NCI-H226 (cell line): Measurements from ENCODE around the gene BABAM2.
A peak's percentile ranks its signal among the peaks of the same experiment; 100 is the strongest.

Source experiments
- DNase-seq: peaks from one replicate; pipeline ENCODE4 v3.0.0-alpha.2; 2015

Gene BABAM2

DNA sequence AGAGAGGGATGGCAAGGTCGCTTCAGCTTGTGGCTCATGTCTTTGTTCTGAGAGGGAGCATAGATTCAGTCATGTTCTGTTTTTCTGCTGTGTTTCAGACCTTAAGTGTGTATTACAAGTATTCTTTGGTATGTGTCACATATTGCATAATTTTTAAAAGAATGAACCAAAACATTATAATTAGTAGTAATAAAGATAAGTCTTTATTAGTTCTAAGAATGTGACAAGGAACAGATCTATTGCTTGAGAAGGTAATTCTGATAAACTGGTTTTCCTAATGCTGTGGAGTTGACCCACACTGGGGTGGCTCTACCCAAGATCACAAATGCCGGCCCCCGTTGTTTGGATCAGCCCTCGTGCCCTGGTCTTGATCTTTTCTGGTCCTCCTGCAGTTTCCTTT, 377.9 kb downstream of the BABAM2 start:
- no peak for DNase-seq

DNA sequence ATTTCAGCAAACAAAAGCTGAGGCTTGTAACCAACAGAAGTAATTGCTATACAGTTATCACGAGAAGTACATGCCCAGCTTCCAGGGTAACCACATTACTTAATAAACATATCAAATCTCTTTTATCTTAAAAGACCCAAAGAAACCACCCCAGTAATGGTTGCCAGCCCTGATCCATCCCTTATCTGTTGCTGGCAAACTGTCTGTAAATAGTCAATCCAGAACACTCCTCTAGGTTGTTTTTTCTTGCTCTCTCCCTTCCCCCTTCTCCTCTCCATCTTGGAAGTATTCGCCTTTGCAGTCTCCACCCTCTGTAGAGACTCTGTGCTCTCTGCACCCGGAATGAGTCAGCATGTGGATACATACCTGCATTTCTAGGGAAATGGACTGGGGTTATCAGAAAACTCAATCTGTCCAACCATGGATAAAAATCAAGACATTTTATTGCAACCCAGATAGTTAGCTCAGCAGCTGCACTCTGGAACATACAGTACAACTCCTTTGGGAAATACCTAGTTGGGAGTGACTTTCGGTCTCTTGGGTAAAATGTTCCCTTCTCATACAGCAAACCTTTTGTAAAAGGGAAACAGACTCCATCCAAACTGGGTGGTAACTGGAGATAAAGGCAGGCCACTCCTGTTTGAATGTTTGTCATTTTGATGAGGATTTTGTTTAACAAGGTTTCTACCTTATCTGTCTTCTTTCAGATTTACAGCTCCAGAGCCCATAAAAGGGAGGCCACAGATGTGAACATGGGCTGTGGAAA, 378.7 kb downstream of the BABAM2 start:
- peak; percentile 86 for DNase-seq

DNA sequence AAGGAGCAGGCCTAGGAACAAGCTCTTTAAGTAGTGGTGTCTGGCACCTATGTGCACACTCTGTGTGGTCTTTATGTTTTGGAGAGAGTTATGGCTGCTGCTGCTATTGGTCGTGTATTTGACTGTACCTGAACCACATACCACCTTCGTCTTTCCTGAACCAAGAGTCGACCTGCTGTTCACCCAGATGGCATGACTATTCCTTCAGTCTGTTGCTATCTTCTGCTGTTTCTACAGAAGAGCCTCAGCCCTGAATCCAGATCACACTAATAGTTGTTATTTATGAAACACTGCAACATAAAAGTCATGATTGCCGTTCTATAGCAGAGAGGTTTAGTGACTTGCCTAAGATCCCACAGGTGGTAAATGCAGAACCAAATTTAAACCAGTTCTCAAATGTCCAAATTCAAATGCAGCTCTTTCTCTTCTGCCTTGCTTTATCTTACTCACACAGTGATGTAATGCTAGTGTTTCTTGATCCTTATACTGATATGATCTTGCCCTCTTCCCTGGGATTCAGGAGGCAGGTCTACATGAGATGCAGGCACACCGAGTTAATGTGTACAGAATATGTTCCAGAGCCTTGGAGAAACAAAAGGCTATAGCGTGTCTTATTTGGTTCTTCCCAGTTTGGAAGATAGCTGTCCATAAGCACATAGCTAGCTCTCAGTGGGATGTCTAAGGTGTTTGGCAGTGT, 380.1 kb downstream of the BABAM2 start:
- no peak for DNase-seq

DNA sequence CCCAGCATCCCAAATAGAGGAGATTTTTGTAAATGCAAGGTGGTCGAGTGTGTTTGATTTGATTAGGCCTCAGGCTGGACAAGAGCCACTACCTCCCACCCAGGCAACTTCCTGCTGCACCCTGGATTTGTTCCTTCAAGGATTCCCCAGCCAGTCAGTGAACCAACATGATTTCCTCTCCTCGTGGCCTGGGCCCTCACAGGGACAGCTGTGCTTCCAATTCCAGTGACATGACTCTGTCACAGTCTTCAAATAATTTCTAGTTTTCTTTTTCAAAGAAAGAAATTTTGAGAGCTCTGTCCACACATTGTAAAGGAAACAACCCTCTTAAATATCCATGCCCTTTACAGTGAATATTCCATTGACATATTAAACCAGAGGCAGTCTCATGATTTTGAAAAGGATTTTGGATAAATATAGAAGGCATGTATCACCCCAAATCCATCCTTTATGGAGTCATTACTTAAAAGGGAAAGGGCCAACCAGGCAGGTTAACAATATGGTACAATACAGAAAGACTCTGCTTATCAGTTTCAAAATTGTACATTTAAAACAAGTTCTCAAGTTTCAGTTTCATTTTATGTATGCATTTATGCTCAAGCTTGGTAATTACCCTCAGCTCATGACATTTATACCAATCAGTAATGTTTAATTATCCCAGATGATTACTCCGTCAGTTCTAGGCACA, 380.8 kb downstream of the BABAM2 start:
- DNase-seq = no peak

DNA sequence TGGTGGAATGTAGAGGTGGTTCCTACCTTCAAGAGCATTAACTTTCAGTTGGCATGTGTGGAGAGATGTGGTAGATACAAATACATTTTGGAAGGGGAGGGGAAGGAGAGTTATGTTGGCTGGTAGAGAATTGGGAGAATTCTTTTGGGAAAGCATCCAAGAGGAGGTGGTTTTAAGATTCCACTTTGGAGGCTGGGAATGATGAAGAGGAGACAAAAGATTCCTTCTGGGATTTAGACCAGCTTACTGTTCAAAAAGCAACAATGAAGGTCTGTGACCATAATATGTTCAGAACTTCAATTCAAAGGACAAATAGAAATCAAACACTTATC, 381.4 kb downstream of the BABAM2 start:
- peak; percentile 41 for DNase-seq

DNA sequence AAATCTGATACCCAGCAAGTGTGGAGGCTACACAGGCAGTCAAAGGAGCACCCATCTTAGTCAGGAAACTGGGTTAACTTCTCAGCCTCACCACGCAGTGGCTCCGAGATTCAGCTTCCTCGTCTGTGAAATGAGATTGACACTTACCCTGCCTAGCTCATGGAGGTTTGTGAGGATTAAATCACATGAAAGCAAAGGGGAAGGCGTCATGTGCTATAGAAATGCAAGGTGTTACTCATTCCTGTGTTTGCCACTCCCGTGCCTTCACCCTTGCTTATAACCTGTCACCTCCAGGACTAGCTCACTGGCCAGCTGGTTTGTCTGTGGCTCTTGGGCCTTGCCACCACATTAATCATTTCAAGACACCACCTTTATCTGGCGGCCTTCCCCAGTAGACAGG, 383.2 kb downstream of the BABAM2 start:
- no peak for DNase-seq

DNA sequence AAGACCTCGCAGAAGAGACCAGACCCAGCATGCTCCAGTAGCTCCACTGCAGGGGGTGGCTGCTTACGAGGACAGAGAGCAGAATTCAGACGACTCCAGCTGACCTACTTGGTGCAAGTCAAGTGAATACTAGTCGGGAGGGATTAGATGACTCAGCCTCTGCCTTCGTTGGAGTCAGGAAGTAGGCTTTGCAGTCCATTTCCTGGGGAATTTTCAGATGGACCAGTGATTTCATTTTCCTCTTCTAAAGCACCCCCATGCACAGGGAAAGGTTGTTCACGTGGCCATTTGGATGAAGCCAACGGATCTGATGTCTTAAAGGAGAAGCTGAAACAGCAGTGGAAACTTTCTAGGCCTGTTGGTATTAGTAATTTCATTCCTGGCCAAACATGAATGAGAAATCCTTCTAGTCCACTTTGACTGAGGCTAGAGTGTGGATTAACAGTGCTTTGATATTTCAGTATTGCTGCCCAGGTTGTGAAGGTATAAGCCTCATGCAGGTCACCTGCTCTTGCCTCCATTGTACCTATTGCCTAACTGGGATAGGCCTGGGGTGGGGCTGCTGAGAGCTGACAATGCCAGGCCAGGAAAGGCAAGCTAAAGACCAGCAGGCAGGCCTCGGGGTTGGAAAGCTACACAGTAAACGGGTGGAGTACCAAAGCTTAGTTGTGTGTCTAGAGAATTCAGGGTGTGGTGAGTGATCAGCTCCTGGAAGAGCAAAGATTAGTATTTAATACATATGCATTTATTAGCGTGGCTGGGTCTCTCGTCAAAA, 384.6 kb downstream of the BABAM2 start:
- DNase-seq = peak; percentile 96

DNA sequence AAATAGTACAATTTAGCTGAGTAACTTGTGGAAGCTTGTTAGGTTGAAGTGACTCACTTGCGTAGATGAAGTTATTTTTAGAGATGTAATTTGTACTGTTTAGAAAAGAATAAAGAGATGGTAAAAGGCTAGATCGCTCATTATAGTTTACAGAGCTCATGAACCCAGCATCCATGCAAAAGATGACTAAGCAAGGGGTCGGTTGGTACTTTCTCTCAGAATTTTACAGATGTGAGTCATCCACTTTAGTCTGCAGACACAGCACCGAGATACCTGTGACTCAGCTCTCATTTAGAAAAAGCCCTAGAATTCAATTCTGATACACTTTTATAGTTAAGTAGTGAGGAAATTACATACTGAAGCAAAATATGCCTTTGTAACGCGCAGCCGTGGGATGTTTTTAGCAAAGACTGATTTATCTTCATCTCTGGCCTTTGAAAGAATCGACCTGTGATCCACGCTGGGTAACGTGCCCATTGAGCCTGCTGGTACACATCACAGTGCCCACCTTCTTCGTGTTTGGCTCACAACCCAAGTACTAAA, 385.6 kb downstream of the BABAM2 start:
- peak; percentile 95 for DNase-seq

DNA sequence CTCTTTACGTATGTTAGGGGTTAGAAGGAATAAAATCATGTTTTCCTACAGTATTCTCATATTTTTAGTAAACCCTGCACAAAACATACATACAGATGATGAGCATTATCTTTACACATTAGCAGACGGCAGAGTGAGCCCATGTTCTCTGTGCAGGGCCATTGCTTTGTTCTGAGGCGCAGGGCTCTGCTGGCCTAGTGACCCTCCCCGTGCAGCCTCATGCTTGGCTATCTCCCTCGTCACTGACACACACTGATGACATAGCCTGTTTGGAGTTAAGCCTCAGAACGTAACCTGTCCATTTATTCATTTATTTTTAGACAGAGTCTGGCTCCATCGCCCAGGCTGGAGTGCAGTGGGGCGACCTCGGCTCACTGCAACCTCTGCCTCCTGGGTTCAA, 386.3 kb downstream of the BABAM2 start:
- no peak for DNase-seq

DNA sequence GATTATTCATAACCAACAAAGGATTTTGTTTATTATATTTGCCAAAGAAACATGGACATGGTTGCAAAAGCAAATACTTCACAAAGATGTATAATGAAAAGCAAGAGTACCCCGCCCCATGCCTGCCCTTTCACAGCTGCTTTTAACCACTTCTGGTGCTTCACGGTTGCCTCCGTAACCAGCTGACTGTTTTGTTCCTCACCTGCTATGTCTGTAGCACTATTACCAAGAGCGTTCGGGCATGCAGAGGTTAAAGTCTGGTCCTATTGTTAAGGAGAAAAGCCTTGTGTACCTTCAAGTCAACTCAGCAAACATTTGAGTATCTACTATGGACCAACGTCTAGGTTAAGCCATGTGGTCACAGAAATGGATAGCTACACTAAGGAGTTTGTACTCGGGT, 386.9 kb downstream of the BABAM2 start:
- DNase-seq = no peak

DNA sequence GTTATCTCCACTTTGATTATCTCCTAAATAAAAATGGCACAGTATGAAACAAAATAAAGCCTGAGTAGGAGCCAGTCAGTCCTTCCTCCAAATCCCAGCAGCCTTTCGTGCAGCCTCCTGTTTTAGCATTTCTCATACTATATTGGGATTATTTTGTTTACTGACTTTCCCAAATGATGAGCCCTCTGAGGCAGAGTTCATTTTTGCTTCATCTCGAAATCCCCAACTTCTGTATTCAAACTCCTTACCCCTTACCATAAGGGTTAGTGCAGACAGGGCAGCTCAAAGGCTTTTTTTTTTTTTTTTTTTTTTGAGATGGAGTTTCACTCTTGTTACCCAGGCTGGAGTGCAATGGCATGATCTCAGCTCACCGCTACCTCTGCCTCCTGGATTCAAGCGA, 388.8 kb downstream of the BABAM2 start:
- no peak for DNase-seq

DNA sequence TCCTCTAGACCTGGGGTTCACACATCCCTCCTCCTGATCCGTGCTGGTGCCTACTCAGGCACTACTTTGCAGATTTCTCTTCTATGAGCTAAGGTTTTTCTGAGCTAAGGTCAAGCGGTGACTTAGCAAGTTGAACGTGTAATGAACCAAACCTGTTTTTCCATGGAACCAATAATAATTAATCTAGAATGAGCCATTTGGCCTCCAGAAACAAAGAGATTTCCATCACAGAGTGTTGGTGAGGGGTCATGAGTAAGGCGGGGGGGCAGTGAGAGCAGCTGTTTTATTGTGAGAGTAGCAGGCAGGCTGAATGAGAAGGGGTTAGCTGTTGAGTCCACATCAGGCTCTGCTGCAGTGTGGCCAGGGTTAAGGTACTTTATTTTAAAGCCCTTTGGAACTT, 390.1 kb downstream of the BABAM2 start:
- no peak for DNase-seq

DNA sequence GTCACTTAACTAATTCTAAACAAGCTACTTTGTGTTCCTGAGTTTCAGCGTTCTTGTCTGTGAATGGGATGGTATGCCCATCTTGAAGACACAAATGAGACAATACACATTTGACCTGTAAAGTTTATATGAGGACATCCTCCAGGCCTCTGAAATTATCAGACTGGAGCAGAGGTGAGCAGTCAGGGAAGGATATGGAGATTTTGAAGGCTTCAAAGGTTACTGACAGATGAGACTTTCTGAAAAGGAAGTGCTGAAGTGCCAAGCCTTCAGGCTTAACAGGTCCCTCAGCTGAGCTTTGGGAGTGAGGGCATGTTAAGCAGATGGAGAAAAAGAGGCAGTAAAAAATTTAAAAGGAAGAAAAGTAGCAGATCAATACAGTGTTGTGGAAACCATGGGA, 391.2 kb downstream of the BABAM2 start:
- no peak for DNase-seq

DNA sequence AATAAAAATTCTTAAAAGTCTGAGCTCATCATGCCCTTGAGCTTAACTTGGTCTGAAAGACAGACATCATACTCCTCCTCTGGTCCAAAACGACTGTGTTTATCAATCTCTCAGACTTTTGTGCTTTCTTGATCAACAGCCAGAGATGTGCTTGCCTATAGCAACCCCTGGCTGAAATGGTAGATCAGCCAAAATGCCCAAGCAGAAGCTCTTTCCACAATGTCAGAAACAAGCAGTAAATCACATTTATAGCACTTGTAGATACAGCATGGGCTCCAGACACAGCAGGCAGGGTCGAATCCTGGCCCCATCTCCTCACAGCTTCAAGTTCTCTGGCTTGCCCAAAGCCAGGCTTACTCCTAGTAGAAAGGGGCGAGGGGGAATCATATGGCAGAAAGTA, 391.7 kb downstream of the BABAM2 start:
- DNase-seq = no peak

DNA sequence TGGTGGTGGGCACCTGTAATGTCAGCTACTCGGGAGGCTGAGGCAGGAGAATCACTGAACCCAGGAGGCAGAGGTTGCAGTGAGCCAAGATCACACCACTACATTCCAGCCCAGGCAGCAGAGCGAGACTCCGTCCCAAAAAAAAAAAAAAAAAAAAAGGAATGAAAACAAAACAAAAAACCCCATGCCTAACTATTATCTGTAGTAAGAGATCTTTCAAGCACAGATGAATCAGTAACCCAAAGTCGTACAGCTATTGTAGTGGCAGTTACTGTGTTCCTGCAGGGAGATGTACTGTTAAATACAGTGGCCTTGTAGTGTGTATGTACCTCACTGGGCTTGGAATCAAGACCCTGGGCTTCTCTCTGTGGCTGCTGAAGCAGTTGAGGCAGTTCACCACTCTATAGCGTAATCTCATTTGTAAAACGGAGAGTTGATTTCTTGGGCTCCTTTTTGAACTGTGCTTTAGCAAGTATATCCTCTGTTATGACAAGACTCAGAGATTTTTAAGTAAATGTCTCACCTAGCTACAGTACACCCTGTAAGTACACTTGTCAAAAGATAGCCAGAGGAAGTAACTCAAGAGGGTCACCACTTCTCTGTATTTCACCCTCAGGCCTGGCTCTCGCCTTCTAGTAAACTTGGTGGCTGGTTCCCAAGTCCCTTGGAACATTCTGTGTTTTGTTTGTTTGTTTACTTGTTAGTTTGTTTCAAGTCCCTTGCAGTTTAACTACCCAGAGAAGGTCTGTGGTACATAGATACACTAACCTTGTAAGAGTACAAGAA, 392.5 kb downstream of the BABAM2 start:
- no peak for DNase-seq

DNA sequence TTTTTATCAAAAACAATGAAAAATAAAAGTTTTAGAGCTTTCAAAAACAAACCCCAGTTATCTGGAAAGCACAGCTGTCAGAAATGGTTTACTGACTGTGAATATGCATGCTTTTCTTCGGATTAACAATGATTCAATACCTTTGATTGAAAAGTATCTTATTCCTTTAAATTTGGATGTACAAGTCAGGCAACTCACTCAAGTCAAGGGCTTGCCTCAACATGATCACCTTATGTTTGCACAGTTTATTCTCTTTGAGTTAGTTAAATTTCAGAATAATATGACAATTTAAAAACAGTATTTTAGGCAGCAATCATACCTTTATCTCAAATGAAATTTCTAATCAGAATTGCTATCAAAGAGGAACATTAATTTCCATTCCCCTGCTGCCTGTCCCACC, 393.3 kb downstream of the BABAM2 start:
- no peak for DNase-seq

DNA sequence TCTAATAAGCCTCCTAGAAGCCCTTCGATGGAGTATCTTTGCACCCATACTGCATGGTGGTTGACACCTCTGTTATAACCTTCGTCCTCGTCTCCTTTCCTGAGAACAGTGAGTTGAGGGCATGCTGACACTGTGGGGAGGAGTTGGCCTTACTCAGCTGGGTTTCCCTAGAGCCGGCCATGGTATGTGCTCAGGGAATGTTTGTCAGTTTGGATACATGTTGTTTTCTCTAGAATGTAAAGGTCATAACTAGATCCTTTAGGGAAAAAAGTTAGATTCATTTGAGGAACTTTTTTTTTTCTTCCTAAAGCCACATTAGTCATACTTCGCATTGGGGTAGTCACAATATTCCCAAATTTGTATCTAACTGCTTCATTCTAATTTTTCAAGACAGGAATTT, 396.1 kb downstream of the BABAM2 start:
- no peak for DNase-seq

DNA sequence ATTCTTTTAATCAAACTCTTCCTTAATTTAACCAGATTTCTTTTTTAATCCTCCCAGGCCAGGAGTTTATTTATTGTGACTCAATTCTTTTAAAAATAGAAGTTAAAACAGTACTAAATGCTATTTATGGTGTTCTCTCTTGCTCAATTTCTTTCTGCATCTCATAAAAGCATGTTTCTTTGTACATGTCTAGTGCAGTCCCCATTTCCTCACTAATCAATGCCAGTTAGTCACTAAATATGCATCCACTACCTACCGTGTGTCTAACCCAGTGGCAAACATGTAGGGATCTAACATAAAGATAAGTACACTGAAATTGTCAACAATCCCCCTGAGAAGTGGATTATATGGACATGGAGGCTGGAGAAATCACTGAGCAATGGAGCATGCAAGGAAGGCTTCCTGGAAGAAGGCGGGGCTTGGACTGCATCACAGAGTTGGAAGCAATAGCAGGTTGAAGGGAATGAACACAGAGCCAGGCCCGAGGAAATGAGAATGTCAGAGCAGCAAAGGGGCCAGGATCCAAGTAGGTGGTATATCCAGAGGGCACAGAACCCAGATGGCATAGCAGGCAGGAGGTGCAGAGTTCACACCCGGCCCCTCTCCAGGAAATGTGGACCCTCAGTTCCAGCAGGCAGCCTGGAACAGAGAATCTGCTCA, 396.9 kb downstream of the BABAM2 start:
- no peak for DNase-seq

DNA sequence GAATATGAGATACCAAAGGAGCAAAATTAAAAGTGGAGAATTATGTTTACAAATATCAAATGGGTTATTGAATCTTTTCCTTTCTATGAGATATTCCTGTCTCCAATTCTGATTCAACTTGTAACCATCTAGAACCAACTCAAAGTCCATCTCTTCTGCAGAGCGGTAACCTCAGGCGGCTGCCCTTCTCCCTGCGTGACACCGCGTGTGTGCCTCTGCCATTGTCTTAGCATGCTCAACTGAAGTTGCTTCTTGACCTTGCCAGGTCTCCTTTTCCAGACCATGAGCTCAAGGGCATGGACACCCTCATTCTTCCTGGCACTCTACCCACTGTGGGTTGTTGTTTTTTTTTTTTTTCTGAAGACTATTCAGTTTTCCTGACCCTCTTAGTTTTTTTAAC, 398.1 kb downstream of the BABAM2 start:
- DNase-seq = no peak

DNA sequence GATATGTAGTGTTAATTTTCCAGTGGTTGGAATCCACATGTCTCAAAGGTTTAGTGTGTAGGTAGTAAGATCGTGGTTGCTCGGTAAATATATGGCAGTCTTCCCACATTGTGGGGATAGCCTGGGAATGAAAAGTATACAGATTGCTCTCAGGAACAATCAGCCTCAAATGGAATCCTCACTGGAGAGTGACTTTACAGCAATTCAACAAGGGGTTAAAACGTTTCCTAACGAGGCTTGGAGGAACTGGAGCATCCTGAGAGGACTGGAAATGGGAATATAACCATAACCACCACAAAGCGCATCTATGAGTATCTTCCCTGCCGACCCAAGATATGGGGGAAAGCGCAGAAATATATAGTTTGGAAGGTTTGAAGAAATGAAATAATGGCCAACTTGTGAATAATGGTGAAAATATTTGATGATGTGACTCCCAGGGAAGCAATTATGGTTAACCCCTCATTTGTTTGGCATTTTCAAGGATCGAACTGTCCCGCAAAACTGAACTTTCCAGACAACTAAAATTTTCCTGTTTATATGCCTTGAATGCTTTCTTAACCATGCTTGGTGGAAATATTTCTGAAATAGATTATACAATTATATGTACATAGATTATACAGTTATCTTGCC, 401.4 kb downstream of the BABAM2 start:
- peak; percentile 35 for DNase-seq

DNA sequence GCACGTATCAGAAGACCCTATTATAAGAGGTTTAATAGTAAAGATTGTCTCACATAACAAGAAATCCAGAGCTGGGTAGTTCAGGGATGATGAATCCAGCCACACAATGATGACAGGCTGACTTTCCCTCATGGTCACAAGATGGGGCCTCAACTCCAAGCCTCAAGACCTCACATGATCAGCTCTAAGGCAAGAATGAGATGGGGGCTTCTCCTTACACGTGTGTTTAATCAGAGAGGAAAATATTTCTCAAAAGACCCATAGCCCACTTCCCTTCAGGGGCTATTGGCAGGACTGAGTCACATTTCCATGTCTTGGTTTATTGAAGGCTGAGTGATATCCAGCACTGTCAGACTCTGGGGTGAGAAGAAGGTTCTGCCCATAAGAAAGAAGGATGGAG, 402.0 kb downstream of the BABAM2 start:
- DNase-seq = no peak
